Activated naive CD8-positive, alpha-beta T cell treated with anti-CD3 and anti-CD28 coated beads, Interleukin-2, amount 10 ng/mL, durations not matched to agents 7 days and 5 days (primary cell): Measurements from ENCODE around the gene KBTBD13. TPM values are rescaled to one million over a fixed set of nuclear protein-coding genes. Genes with fewer than 3 reads are reported as not detected.
A peak's percentile ranks its signal among the peaks of the same experiment; 100 is the strongest.

Experiments
- ATAC-seq: fragments of 150-1000 bp; cut with Tn5 transposase; one replicate; pipeline ENCODE4 v1.10.0; 2021; ENCODE audit warnings: low read depth, moderate library complexity
- POLR2A ChIA-PET: fragments of 350-600 bp; sonication (Branson Sonifier 250); formaldehyde crosslinking; loops from one replicate; lab custom pipeline; 2021; ENCODE audit warnings: antibody characterized with exemption; lab: Charles Lee
- DNase-seq: peaks from one replicate; pipeline ENCODE4 v3.0.0; 2021
- H3K27ac Mint-ChIP-seq: one replicate; pipeline ENCODE4 v1.8.0; 2022; ENCODE audit warnings: mild to moderate bottlenecking, mixed read lengths
- H3K27me3 Mint-ChIP-seq: one replicate; pipeline ENCODE4 v1.8.0; 2022; ENCODE audit warnings: mild to moderate bottlenecking, moderate library complexity, mixed read lengths
- H3K36me3 Mint-ChIP-seq: one replicate; pipeline ENCODE4 v1.8.0; 2021; ENCODE audit warnings: mild to moderate bottlenecking, mixed read lengths
- H3K4me1 Mint-ChIP-seq: one replicate; pipeline ENCODE4 v1.8.0; 2021; ENCODE audit warnings: mixed read lengths
- H3K4me3 Mint-ChIP-seq: one replicate; pipeline ENCODE4 v1.8.0; 2022; ENCODE audit warnings: mild to moderate bottlenecking, moderate library complexity, mixed read lengths
- H3K9me3 Mint-ChIP-seq: one replicate; pipeline ENCODE4 v1.8.0; 2021; ENCODE audit warnings: mixed read lengths
- total RNA-seq, 2 experiments: library from RNA; stranded (reverse); gene quantifications; one replicate each; pipeline ENCODE4 v1.2.3, GENCODE V29; 2021

KBTBD13 gene
- total RNA-seq, 2 experiments from 2014 or later: not detected

DNA sequence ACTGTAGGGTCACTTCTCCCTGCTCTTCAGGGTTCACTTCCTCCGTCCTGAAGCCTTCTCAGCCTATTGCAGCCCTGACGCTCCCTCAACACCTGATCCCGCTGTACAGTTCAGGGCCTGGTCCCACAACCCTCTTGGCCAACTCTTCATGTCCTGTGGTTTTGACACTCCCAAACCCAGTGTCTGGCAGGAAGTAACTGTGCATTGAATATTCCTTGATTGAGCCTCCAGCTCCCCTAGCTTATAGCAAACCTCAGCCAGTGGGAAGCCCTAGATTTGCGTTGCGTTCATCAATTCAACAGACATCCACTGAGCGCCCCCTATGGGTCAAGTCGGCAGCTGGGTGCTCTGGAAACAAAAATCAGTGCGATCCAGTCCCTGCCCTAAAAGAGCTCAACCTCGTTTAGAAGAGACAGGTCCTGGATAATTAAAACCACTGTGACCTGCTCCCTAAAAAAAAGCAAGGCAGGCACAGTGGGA lies 24.9 kb downstream of the KBTBD13 start:
- DNase-seq (peak; percentile 64), ATAC-seq (no peak)
- Mint-ChIP-seq H3K9me3 (no peaks in the 10 kb centered on the region), H3K4me3 (no peak overlapping the region), H3K27ac (no peak overlapping the region), H3K36me3 (peaks cover 7% of the 10 kb centered on the region), H3K27me3 (no peaks in the 10 kb centered on the region), H3K4me1 (peaks cover 8% of the 10 kb centered on the region)
- POLR2A ChIA-PET: interaction anchor here (0.6 kb wide), 1 partner anchor 741 kb away, joined by 3 read pairs; no protein-coding TSS in a partner anchor

DNA sequence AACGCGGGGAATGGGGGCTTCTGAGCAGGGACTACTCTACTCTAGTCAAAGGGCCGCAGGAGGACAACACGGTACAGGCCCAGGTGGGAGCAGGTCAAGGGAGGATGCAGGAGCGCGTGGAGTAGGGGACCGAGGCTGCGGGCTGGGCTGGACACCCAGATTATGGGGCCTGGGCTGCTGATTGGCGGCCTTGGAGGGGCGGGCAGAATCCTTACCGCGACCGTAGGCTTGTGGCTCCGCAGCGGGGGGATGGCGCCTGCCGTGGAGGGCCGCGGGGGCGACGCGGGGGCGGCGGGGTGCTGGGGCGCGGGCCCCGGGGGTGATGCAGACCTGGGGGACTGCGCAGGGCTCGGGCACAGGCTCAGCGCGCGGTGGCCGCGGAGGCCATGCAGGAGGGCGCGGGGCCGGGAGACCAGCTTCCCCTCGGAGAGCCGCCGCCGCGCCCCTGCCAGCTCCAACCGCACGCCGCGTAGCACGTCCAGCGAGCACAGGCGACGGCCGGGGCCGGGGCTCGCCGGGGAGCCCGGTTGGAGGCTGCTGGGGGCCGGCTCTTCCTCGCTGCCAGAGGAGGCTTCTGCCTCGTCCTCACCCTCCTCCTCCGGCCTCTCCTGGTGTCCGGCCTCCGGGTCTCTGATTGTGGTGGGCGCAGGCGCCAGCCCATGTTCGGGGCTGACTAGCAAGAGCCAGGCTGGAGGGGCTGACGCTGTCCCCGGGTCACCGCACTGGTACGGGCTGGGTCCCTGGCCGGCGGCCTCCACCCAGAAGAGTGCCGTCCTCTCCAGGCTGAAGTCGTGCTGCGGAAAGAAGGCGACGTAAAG lies 25.6 kb downstream of the KBTBD13 start:
- POLR2A ChIA-PET: interaction anchor here (0.6 kb wide), 1 partner anchor 741 kb away, joined by 3 read pairs; no protein-coding TSS in a partner anchor
- Mint-ChIP-seq H3K27ac (no peak overlapping the region), H3K4me3 (no peak overlapping the region), H3K27me3 (no peaks in the 10 kb centered on the region), H3K4me1 (peaks cover 8% of the 10 kb centered on the region), H3K36me3 (peaks cover 7% of the 10 kb centered on the region), H3K9me3 (no peaks in the 10 kb centered on the region)
- ATAC-seq (no peak), DNase-seq (no peak)

DNA sequence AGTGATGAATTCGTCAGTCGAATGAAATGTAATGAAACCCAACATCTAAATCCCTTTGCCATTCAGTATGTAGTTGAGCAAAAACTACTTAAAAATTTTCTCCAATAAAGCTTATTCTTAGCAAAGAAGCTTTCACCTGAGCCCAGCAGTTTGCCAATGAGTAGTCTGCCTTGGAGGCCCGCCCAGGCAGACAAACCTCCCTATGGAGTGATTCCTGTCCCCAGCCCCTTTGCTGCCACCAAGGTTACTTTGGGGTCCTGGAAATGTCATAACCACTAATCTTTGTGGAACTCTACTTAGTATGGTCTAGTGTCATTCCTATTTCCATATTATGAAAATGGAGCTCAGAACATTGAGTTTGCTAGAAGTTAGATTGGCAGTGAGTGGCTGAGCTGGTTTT lies 26.4 kb downstream of the KBTBD13 start:
- DNase-seq: no peak
- ATAC-seq: no peak
- no peaks in the 10 kb centered on the region for H3K27me3 Mint-ChIP-seq
- no peaks in the 10 kb centered on the region for H3K9me3 Mint-ChIP-seq
- H3K27ac Mint-ChIP-seq: no peak overlapping the region
- peaks cover 8% of the 10 kb centered on the region for H3K4me1 Mint-ChIP-seq
- peaks cover 7% of the 10 kb centered on the region for H3K36me3 Mint-ChIP-seq
- POLR2A ChIA-PET: no interaction called here
- H3K4me3 Mint-ChIP-seq: no peak overlapping the region

DNA sequence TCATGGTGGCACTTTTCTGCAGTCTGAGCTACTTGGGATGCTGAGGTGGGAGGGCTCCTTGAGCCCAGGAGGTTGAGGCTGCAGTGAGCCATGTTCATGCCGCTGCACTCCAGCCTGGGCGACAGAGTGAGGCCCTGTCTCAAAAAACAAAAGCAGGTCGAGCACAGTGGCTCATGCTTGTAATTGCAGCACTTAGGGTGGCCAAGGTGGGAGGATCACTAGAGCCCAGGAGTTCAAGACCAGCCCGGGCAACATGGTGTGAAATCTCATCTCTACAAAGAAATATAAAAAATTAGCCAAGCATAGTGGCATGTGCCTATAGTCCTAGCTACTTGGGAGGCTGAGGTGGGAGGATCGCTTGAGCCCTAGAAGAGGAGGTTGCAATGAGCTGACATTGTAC lies 28.5 kb downstream of the KBTBD13 start:
- no peak for ATAC-seq
- no peak overlapping the region for H3K4me3 Mint-ChIP-seq
- POLR2A ChIA-PET: interaction anchor here (0.7 kb wide), 1 partner anchor 51 kb away, joined by 4 read pairs; no protein-coding TSS in a partner anchor
- peaks cover 5% of the 10 kb centered on the region for H3K36me3 Mint-ChIP-seq
- no peak for DNase-seq
- peaks cover 8% of the 10 kb centered on the region for H3K4me1 Mint-ChIP-seq
- no peaks in the 10 kb centered on the region for H3K9me3 Mint-ChIP-seq
- no peak overlapping the region for H3K27ac Mint-ChIP-seq
- H3K27me3 Mint-ChIP-seq: no peaks in the 10 kb centered on the region

DNA sequence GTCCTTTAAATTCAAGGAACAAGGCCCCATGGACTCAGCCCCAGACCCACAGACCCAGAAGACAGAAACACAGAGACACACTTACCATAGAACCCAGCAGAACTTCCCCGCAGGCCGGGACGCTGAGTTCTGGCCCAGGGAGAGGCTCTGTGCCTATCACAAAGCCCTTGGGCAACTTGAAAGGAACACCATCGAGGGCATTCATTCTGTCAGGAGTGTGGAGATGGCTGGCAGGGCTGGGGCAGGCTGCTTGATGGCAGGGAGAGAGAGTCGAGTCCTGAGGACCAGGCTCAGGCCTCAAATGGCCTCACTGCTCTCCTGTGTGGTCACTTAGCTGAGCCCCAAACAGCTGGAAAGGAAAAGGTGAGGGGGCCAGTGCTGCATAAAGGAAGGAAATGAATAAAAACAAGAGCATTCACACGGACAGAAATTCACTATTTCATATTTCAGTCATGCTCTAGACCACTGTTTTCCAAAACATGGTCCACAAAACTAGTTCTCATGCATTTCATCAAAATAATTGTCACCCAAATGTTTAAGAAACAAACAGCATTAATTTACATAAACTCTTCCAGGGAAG lies 29.6 kb downstream of the KBTBD13 start:
- Mint-ChIP-seq H3K36me3 (peaks cover 5% of the 10 kb centered on the region), H3K4me1 (peaks cover 8% of the 10 kb centered on the region)

DNA sequence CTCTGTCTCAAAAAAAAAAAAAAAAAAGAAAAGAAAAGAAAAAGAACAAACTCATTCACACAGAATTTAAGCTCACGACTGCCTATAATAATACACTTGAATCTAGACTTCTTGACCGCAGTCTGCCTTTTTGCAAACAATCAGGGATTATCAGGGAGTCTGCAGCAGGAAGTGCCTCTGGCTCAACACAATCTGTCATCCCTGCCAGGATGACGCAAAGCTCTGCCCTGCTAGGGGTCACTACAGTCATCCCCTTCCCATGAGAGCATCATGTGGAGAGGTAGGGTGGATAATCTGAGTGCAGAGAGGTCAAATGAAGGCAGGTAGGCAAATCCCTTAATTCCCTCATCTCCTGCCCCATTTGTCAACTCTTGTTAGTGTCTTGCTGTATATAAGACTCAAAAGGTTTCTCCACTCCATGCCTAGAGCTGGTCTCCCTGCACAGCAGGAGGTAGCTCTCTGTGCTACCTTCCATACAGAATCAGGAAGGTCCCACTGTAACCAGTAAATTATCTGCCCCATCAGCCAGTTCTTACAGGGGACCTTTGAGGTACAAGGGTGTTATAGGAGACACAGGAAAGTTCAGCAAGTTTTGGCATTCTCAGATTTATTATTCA lies 34.2 kb downstream of the KBTBD13 start:
- Mint-ChIP-seq H3K27me3 (no peaks in the 10 kb centered on the region), H3K4me3 (no peak overlapping the region), H3K9me3 (no peaks in the 10 kb centered on the region), H3K27ac (no peak overlapping the region), H3K36me3 (peaks cover 6% of the 10 kb centered on the region), H3K4me1 (peaks cover 3% of the 10 kb centered on the region)
- no peak for DNase-seq
- no peak for ATAC-seq
- POLR2A ChIA-PET: no interaction called here

More for the DNA sequence above, 29.6 kb downstream of the KBTBD13 start:
- ATAC-seq (no peak), DNase-seq (no peak)
- Mint-ChIP-seq H3K27me3 (no peaks in the 10 kb centered on the region), H3K9me3 (no peaks in the 10 kb centered on the region), H3K27ac (no peak overlapping the region), H3K4me3 (no peak overlapping the region)
- POLR2A ChIA-PET: no interaction called here

DNA sequence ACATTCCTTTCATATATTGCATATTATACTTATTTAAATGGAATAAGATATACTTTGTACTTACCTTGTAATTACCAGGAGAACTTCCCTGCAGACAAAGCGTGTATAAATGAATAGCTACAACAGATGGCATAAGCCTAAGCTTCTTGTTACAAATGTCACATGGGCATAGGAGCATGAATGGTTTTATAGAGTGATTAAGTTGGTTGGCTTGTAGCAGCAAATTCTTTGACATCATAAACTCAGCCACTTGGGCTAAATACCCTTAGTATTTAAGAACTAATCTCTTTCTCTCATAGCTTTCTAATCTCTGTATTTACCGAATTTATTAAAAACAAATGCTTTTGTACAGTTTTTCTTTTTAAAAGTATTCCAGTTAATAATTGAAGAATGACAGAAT lies 38.5 kb downstream of the KBTBD13 start, which contains the start of gene UBAP1L:
TSS of gene UBAP1L (minus strand) at position 115 of the 400 bp plus-strand sequence. CDS start 8,985 bp downstream, outside the sequence.
- H3K4me1 Mint-ChIP-seq: peaks cover 3% of the 10 kb centered on the region
- H3K36me3 Mint-ChIP-seq: peaks cover 23% of the 10 kb centered on the region
- POLR2A ChIA-PET: no interaction called here
- H3K27ac Mint-ChIP-seq: no peak within 1 kb of the TSS
- no peak within 1 kb of the TSS for H3K4me3 Mint-ChIP-seq
- ATAC-seq: no peak
- no peaks in the 10 kb centered on the region for H3K9me3 Mint-ChIP-seq
- DNase-seq: no peak
- no peaks in the 10 kb centered on the region for H3K27me3 Mint-ChIP-seq

DNA sequence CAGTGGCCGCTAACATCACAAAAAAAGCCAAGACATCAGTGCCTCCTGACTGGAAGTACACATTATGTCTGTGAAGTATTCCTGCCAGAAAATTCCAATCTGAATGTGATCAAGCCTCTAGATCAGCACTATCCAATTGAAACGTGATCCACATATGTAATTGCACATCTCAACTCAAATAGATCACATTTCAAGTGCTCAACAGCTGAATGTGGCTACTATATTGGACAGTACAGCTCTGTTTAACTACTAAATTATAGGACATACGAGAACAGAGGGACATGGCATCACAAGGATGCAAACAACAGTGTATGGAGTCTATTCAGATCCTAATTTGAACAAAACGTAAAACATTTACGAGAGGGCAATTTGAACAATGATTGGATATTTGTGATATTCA lies 39.0 kb downstream of the KBTBD13 start:
- no peaks in the 10 kb centered on the region for H3K9me3 Mint-ChIP-seq
- no peak overlapping the region for H3K4me3 Mint-ChIP-seq
- DNase-seq (no peak), ATAC-seq (no peak)
- H3K27ac Mint-ChIP-seq: no peak overlapping the region
- peaks cover 23% of the 10 kb centered on the region for H3K36me3 Mint-ChIP-seq
- POLR2A ChIA-PET: no interaction called here
- no peaks in the 10 kb centered on the region for H3K27me3 Mint-ChIP-seq
- peaks cover 3% of the 10 kb centered on the region for H3K4me1 Mint-ChIP-seq

Other genes with a start within 250 kb of the KBTBD13 start
- gene PLEKHO2, start 234.8 kb upstream of the KBTBD13 start, total RNA-seq: 10 to 100 TPM; 25.4 to 25.7 TPM
- gene ANKDD1A, start 164.8 kb upstream of the KBTBD13 start, total RNA-seq: 10 to 100 TPM; 10.9 to 12.6 TPM
- 10 to 100 TPM; 55.1 to 57.0 TPM for gene SPG21, start 86.8 kb upstream of the KBTBD13 start, total RNA-seq
- gene MTFMT, start 47.1 kb upstream of the KBTBD13 start, total RNA-seq: 10 to 100 TPM; 19.8 to 21.3 TPM
- gene SLC51B, start 31.4 kb upstream of the KBTBD13 start, total RNA-seq: not detected
- gene RASL12, start 8.8 kb upstream of the KBTBD13 start, total RNA-seq: not detected
- gene UBAP1L, start 38.5 kb downstream of the KBTBD13 start, total RNA-seq: 1 to 10 TPM; 6.1 to 7.2 TPM
- gene PDCD7, start 57.1 kb downstream of the KBTBD13 start, total RNA-seq: 10 to 100 TPM; 39.4 to 42.2 TPM
- 10 to 100 TPM; 45.8 to 47.4 TPM for gene CLPX, start 108.6 kb downstream of the KBTBD13 start, total RNA-seq
- under 1 TPM; 0.17 TPM for gene CILP, start 134.7 kb downstream of the KBTBD13 start, total RNA-seq
- 10 to 100 TPM; 17.7 to 20.4 TPM for gene PARP16, start 210.1 kb downstream of the KBTBD13 start, total RNA-seq
- gene RNU5A-1, start 219.3 kb downstream of the KBTBD13 start, total RNA-seq: not detected
- 10 to 100 TPM; 27.2 to 27.3 TPM for gene RNU5B-1, start 227.9 kb downstream of the KBTBD13 start, total RNA-seq